Measurements from ENCODE around the gene PLEKHM2.

Gene PLEKHM2

DNA sequence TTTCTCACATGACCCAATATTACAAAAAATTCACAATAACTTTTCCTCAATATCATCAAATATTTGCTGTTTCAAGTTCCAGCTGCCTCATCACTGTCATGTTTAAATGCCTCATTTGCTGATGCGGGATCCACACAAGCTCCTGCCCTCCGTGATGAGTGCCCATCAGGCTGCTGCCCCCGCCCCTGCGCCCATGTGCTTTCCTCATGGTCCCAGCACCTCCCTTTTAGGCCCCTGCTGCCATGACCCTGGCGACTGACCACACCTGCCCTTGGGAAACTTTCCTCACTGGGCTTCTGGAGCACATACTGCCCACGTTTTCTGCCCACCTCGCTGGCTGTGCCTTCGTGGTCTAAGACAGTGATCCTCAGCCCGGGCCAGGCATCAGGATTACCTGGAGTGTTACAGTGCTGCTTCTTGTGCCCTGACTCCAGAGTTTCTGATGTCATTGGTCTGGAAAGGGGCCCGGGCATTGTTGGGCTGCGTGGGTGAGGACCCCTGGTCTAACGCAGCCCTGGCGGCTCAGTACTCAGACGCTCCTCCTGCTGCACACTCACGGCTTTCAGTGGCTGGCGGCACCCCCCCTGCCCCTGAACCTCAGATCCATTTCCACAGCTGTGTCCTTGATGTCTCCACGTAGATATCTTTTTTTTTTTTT, 20.5 kb downstream of the PLEKHM2 start:
- Histone ChIP-seq H3K27ac (ENCODE audit: low read length) (no peak overlapping the region), H4K20me1 (ENCODE audit: insufficient read depth, low read length) (peaks cover 17% of the 10 kb centered on the region), H3K79me2 (ENCODE audit: low read length) (peaks cover 65% of the 10 kb centered on the region), H3K4me1 (ENCODE audit: low read length) (no peaks in the 10 kb centered on the region), H3K4me3 (ENCODE audit: low read length) (no peak overlapping the region), H3K27me3 (ENCODE audit: low read depth, low read length) (no peaks in the 10 kb centered on the region), H3K36me3 (replicated peaks; ENCODE audit: low read depth, low read length) (peaks cover 14% of the 10 kb centered on the region), H3K9ac (ENCODE audit: low read length) (no peak overlapping the region), H3K9me3 (ENCODE audit: insufficient read depth, low read length) (no peaks in the 10 kb centered on the region), H3K4me2 (ENCODE audit: low read length) (no peak overlapping the region), H2AFZ (ENCODE audit: low read depth, low read length) (no peak overlapping the region)
- TF ChIP-seq EZH2phosphoT487 (IDR thresholded peaks at IDR 0.05; ENCODE audit: low read depth), result no peak
- TF ChIP-seq, protein P1, sequence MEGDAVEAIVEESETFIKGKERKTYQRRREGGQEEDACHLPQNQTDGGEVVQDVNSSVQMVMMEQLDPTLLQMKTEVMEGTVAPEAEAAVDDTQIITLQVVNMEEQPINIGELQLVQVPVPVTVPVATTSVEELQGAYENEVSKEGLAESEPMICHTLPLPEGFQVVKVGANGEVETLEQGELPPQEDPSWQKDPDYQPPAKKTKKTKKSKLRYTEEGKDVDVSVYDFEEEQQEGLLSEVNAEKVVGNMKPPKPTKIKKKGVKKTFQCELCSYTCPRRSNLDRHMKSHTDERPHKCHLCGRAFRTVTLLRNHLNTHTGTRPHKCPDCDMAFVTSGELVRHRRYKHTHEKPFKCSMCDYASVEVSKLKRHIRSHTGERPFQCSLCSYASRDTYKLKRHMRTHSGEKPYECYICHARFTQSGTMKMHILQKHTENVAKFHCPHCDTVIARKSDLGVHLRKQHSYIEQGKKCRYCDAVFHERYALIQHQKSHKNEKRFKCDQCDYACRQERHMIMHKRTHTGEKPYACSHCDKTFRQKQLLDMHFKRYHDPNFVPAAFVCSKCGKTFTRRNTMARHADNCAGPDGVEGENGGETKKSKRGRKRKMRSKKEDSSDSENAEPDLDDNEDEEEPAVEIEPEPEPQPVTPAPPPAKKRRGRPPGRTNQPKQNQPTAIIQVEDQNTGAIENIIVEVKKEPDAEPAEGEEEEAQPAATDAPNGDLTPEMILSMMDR (IDR thresholded peaks at IDR 0.05; ENCODE audit: low read depth, low read length), result no peak

DNA sequence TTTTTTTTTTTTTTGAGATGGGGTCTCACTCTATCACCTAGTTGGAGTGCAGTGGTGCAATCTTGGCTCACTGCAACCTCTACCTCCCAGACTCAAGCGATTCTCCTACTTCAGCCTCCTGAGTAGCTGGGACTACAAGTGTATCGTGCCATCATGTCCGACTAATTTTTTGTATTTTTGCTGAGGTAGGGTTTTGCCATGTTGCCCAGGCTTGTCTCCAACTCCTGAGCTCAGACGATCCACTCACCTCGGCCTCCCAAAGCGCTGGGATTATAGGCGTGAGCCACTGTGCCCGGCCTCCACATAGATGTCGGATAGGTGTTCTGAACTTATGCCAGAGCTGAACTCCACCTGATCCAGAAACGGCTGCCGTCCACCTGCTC, 21.1 kb downstream of the PLEKHM2 start:
- Histone ChIP-seq H3K79me2 (ENCODE audit: low read length) (peaks cover 61% of the 10 kb centered on the region), H3K9me3 (ENCODE audit: insufficient read depth, low read length) (no peaks in the 10 kb centered on the region), H2AFZ (ENCODE audit: low read depth, low read length) (no peak overlapping the region), H3K9ac (ENCODE audit: low read length) (no peak overlapping the region), H3K4me3 (ENCODE audit: low read length) (no peak overlapping the region), H4K20me1 (ENCODE audit: insufficient read depth, low read length) (peaks cover 15% of the 10 kb centered on the region), H3K27me3 (ENCODE audit: low read depth, low read length) (no peaks in the 10 kb centered on the region), H3K36me3 (replicated peaks; ENCODE audit: low read depth, low read length) (peaks cover 14% of the 10 kb centered on the region), H3K4me2 (ENCODE audit: low read length) (no peak overlapping the region), H3K27ac (ENCODE audit: low read length) (no peak overlapping the region), H3K4me1 (ENCODE audit: low read length) (no peaks in the 10 kb centered on the region)
- TF ChIP-seq EZH2phosphoT487 (IDR thresholded peaks at IDR 0.05; ENCODE audit: low read depth), result no peak
- TF ChIP-seq, protein P1 (IDR thresholded peaks at IDR 0.05; ENCODE audit: low read depth, low read length), result no peak

DNA sequence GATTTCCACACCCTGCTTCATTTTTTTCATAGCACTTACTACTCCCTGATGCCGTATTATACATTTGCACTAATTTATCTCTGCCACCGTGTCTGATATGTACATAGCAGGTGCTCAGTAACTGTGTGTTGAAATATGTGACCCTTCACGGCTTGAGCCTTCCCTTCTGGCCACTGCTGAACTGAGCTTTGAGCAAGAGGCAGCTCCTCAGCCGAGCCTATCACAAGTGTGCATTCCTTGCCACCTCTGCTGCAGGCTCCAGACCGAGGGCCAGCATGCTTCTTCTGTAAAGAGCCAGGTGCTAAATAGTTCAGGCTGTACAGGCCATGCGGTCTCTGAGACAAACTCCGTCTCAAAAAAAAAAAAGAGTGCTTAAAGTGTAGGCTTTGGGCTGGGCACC, 22.6 kb downstream of the PLEKHM2 start:
- TF ChIP-seq, protein P1 (IDR thresholded peaks at IDR 0.05; ENCODE audit: low read depth, low read length), result no peak
- TF ChIP-seq EZH2phosphoT487 (IDR thresholded peaks at IDR 0.05; ENCODE audit: low read depth), result no peak

DNA sequence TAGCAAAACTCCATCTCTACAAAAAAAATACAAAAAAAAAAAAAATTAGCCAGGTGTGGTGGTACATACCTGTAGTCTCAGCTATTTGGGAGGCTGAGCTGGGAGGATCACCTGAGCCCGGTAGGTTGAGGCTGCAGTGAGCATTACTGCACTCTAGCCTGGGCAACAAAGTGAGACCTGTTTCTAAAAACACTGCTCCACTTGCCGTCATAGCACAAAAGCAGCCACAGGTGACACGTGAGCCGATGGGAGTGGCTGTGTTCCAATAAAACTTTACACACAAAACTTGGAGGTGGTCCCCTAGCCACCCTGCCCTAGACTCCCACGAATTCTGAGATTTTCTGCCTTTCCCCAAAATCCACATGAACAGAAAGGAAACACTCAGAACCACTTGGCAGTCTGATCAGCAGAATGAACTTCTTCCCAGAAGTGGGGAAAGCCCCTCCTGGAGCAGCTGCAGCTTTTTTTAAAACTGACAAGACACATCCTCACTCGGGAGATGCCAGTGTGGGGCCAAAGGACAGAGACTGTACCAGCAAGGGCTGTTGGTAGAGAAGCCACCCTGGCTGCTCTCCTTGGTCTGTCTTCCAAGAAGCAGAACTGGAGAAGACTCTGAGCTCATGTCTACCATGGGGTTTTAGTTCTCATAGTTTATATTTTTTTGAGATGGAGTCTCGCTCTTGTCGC, 23.3 kb downstream of the PLEKHM2 start:
- Histone ChIP-seq H4K20me1 (ENCODE audit: insufficient read depth, low read length) (peaks cover 16% of the 10 kb centered on the region; the same call in 1 of the 2 replicates), H3K9me3 (ENCODE audit: insufficient read depth, low read length) (no peaks in the 10 kb centered on the region), H3K79me2 (ENCODE audit: low read length) (peaks cover 55% of the 10 kb centered on the region), H3K36me3 (replicated peaks; ENCODE audit: low read depth, low read length) (peaks cover 14% of the 10 kb centered on the region), H3K4me3 (ENCODE audit: low read length) (no peak overlapping the region), H3K4me2 (ENCODE audit: low read length) (no peak overlapping the region), H3K4me1 (ENCODE audit: low read length) (no peaks in the 10 kb centered on the region), H3K27me3 (ENCODE audit: low read depth, low read length) (no peaks in the 10 kb centered on the region), H3K27ac (ENCODE audit: low read length) (no peak overlapping the region), H2AFZ (ENCODE audit: low read depth, low read length) (no peak overlapping the region), H3K9ac (ENCODE audit: low read length) (no peak overlapping the region)
- TF ChIP-seq, protein P1 (IDR thresholded peaks at IDR 0.05; ENCODE audit: low read depth, low read length), result no peak
- no peak for TF ChIP-seq EZH2phosphoT487 (IDR thresholded peaks at IDR 0.05; ENCODE audit: low read depth)

More for the DNA sequence above, 22.6 kb downstream of the PLEKHM2 start:
- Histone ChIP-seq H3K4me3 (ENCODE audit: low read length) (no peak overlapping the region), H3K36me3 (replicated peaks; ENCODE audit: low read depth, low read length) (peaks cover 14% of the 10 kb centered on the region), H3K27me3 (ENCODE audit: low read depth, low read length) (no peaks in the 10 kb centered on the region), H3K27ac (ENCODE audit: low read length) (no peak overlapping the region), H3K4me1 (ENCODE audit: low read length) (no peaks in the 10 kb centered on the region), H2AFZ (ENCODE audit: low read depth, low read length) (no peak overlapping the region), H3K9me3 (ENCODE audit: insufficient read depth, low read length) (no peaks in the 10 kb centered on the region), H3K4me2 (ENCODE audit: low read length) (no peak overlapping the region), H3K9ac (ENCODE audit: low read length) (no peak overlapping the region), H3K79me2 (ENCODE audit: low read length) (peaks cover 57% of the 10 kb centered on the region), H4K20me1 (ENCODE audit: insufficient read depth, low read length) (peaks cover 11% of the 10 kb centered on the region; the same call in 1 of the 2 replicates)
